ENCODE measurements around the gene AGAP1. TPM values are rescaled to one million over a fixed set of nuclear protein-coding genes. Genes with fewer than 3 reads are reported as not detected.

Gene AGAP1
- polyA plus RNA-seq, 1 donor from 2014 or later, result 17.4 TPM

GRCh38 chr2:235551965-235552364 lies 58.1 kb downstream of the AGAP1 start:
- Histone ChIP-seq H3K9me2 (ENCODE audit: insufficient read depth, low read length) (no peaks in the 10 kb centered on the region), H3K9me3 (ENCODE audit: low read length) (no peaks in the 10 kb centered on the region), H3K27me3 (ENCODE audit: insufficient read depth, low read depth, low read length) (no peaks in the 10 kb centered on the region), H3K36me3 (ENCODE audit: insufficient read depth, low read length) (no peaks in the 10 kb centered on the region), H3K4me3 (ENCODE audit: low read length) (no peak overlapping the region), H3K4me2 (ENCODE audit: low read length) (no peak overlapping the region), H3K27ac (ENCODE audit: low read length) (no peak overlapping the region), H3K9ac (ENCODE audit: low read length) (no peak overlapping the region), H3F3A (ENCODE audit: insufficient read depth, low read length, poor library complexity, severe bottlenecking) (no peaks in the 10 kb centered on the region), H2AFZ (ENCODE audit: low read depth, low read length) (no peak overlapping the region), H4K20me1 (ENCODE audit: insufficient read depth) (no peaks in the 10 kb centered on the region), H3K79me2 (replicated peaks; ENCODE audit: insufficient read depth, low read length) (peaks cover 12% of the 10 kb centered on the region)
- TF ChIP-seq, protein P1, sequence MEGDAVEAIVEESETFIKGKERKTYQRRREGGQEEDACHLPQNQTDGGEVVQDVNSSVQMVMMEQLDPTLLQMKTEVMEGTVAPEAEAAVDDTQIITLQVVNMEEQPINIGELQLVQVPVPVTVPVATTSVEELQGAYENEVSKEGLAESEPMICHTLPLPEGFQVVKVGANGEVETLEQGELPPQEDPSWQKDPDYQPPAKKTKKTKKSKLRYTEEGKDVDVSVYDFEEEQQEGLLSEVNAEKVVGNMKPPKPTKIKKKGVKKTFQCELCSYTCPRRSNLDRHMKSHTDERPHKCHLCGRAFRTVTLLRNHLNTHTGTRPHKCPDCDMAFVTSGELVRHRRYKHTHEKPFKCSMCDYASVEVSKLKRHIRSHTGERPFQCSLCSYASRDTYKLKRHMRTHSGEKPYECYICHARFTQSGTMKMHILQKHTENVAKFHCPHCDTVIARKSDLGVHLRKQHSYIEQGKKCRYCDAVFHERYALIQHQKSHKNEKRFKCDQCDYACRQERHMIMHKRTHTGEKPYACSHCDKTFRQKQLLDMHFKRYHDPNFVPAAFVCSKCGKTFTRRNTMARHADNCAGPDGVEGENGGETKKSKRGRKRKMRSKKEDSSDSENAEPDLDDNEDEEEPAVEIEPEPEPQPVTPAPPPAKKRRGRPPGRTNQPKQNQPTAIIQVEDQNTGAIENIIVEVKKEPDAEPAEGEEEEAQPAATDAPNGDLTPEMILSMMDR (IDR thresholded peaks at IDR 0.05; ENCODE audit: poor library complexity, severe bottlenecking), result no peak
- TF ChIP-seq POLR2AphosphoS5 (IDR thresholded peaks at IDR 0.05) (no peak), TAF1 (IDR thresholded peaks at IDR 0.05; ENCODE audit: low read depth) (no peak), EZH2 (IDR thresholded peaks at IDR 0.05; ENCODE audit: borderline replicate concordance, insufficient read depth, low read length, poor library complexity, severe bottlenecking) (no peak), MXI1 (conservative IDR thresholded peaks at IDR 0.05; ENCODE audit: poor library complexity, severe bottlenecking) (no peak), RAD21 (conservative IDR thresholded peaks at IDR 0.05) (no peak), EP300 (conservative IDR thresholded peaks at IDR 0.05; ENCODE audit: poor library complexity, severe bottlenecking) (no peak), SMC3 (conservative IDR thresholded peaks at IDR 0.05; ENCODE audit: poor library complexity) (no peak)
- TF ChIP-seq, protein P2, sequence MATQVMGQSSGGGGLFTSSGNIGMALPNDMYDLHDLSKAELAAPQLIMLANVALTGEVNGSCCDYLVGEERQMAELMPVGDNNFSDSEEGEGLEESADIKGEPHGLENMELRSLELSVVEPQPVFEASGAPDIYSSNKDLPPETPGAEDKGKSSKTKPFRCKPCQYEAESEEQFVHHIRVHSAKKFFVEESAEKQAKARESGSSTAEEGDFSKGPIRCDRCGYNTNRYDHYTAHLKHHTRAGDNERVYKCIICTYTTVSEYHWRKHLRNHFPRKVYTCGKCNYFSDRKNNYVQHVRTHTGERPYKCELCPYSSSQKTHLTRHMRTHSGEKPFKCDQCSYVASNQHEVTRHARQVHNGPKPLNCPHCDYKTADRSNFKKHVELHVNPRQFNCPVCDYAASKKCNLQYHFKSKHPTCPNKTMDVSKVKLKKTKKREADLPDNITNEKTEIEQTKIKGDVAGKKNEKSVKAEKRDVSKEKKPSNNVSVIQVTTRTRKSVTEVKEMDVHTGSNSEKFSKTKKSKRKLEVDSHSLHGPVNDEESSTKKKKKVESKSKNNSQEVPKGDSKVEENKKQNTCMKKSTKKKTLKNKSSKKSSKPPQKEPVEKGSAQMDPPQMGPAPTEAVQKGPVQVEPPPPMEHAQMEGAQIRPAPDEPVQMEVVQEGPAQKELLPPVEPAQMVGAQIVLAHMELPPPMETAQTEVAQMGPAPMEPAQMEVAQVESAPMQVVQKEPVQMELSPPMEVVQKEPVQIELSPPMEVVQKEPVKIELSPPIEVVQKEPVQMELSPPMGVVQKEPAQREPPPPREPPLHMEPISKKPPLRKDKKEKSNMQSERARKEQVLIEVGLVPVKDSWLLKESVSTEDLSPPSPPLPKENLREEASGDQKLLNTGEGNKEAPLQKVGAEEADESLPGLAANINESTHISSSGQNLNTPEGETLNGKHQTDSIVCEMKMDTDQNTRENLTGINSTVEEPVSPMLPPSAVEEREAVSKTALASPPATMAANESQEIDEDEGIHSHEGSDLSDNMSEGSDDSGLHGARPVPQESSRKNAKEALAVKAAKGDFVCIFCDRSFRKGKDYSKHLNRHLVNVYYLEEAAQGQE (IDR thresholded peaks at IDR 0.05; ENCODE audit: borderline replicate concordance), result no peak

DNA sequence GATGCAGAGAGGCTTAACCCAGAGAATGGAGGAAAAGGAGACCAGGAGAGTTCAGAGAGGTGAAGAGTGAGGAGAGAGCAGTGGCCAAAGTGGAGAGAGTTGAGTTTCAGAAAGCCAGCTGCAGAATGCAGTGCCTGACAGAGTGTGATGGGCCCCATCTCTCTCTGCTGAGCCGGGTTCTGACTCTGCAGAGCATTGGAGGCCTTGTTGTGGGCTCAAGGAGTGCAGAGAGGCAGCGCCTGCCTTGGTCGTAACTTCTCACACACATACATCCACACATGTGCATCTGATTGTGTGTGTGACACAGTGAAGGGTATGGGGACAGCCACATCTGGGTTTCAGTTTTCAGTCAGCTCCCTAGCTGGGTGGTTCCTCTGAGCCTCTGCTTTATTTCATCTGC lies 58.8 kb downstream of the AGAP1 start:
- TF ChIP-seq SMC3 (conservative IDR thresholded peaks at IDR 0.05; ENCODE audit: poor library complexity) (no peak), EZH2 (IDR thresholded peaks at IDR 0.05; ENCODE audit: borderline replicate concordance, insufficient read depth, low read length, poor library complexity, severe bottlenecking) (no peak), EP300 (conservative IDR thresholded peaks at IDR 0.05; ENCODE audit: poor library complexity, severe bottlenecking) (no peak), RAD21 (conservative IDR thresholded peaks at IDR 0.05) (no peak), TAF1 (IDR thresholded peaks at IDR 0.05; ENCODE audit: low read depth) (no peak), MXI1 (conservative IDR thresholded peaks at IDR 0.05; ENCODE audit: poor library complexity, severe bottlenecking) (no peak), POLR2AphosphoS5 (IDR thresholded peaks at IDR 0.05) (no peak)
- TF ChIP-seq, protein P1 (IDR thresholded peaks at IDR 0.05; ENCODE audit: poor library complexity, severe bottlenecking), result no peak
- TF ChIP-seq, protein P2 (IDR thresholded peaks at IDR 0.05; ENCODE audit: borderline replicate concordance), result no peak

More for the DNA sequence above, 58.8 kb downstream of the AGAP1 start:
- no peaks in the 10 kb centered on the region for H3K36me3 ChIP-seq (ENCODE audit: insufficient read depth, low read length)
- H3K9me2 ChIP-seq (ENCODE audit: insufficient read depth, low read length), result no peaks in the 10 kb centered on the region
- H3K27ac ChIP-seq (ENCODE audit: low read length), result no peak overlapping the region
- no peak overlapping the region for H2AFZ ChIP-seq (ENCODE audit: low read depth, low read length)
- no peak overlapping the region for H3K4me3 ChIP-seq (ENCODE audit: low read length)
- H3F3A ChIP-seq (ENCODE audit: insufficient read depth, low read length, poor library complexity, severe bottlenecking), result no peaks in the 10 kb centered on the region
- H3K9me3 ChIP-seq (ENCODE audit: low read length), result no peaks in the 10 kb centered on the region
- H4K20me1 ChIP-seq (ENCODE audit: insufficient read depth), result no peaks in the 10 kb centered on the region
- no peaks in the 10 kb centered on the region for H3K27me3 ChIP-seq (ENCODE audit: insufficient read depth, low read depth, low read length)
- H3K4me2 ChIP-seq (ENCODE audit: low read length), result no peak overlapping the region
- no peak overlapping the region for H3K9ac ChIP-seq (ENCODE audit: low read length)
- peaks cover 14% of the 10 kb centered on the region for H3K79me2 ChIP-seq (replicated peaks; ENCODE audit: insufficient read depth, low read length)

Data from neural cell (in vitro differentiated cells).